ENCODE results near the gene INHA. TPM values are rescaled to one million over a fixed set of nuclear protein-coding genes. Genes with fewer than 3 reads are reported as not detected.

Gene INHA
- total RNA-seq, 1 experiment from 2014 or later = 0.31 TPM

- Histone ChIP-seq H2BK15ac (ENCODE audit: low read depth, low read length) (no peak within 1 kb of the TSS), H3K14ac (ENCODE audit: insufficient read depth, low read length) (peak within 1 kb of the TSS; percentile 40), H2BK120ac (ENCODE audit: low read depth, low read length, poor library complexity, severe bottlenecking) (no peak within 1 kb of the TSS), H3K9ac (ENCODE audit: extremely low read depth, insufficient read length, low read length) (peak within 1 kb of the TSS; percentile 39), H2AFZ (ENCODE audit: low read length) (no peak within 1 kb of the TSS), H3K27me3 (ENCODE audit: insufficient read depth, low read length) (no peaks in the 10 kb centered on the region; the same call in 1 of the 2 replicates), H3K79me2 (ENCODE audit: insufficient read depth, low read length) (no peaks in the 10 kb centered on the region), H3T11ph (ENCODE audit: low read length) (no peak within 1 kb of the TSS), H4K8ac (replicated peaks; ENCODE audit: insufficient read length, low read depth, low read length) (no peak within 1 kb of the TSS), H2BK5ac (ENCODE audit: insufficient read length, low read length) (no peak within 1 kb of the TSS), H4K20me1 (ENCODE audit: control insufficient read depth, insufficient read depth, insufficient read length) (no peaks in the 10 kb centered on the region), H3K9me3 (ENCODE audit: control insufficient read depth, low read depth, low read length) (no peaks in the 10 kb centered on the region), H4K91ac (ENCODE audit: insufficient read length, low read depth, low read length) (no peak within 1 kb of the TSS), H3K4me1 (ENCODE audit: insufficient read depth, low read length) (peaks cover 3% of the 10 kb centered on the region; the same call in 1 of the 2 replicates), H3K79me1 (ENCODE audit: insufficient read depth, low read depth, low read length, poor library complexity, severe bottlenecking) (no peaks in the 10 kb centered on the region), H2BK12ac (ENCODE audit: insufficient read length, low read depth, low read length) (no peak within 1 kb of the TSS), H3K4me2 (ENCODE audit: insufficient read depth, insufficient read length, low read length) (peak within 1 kb of the TSS; percentile 33), H2BK20ac (ENCODE audit: low read depth, low read length, poor library complexity, severe bottlenecking) (no peak within 1 kb of the TSS), H3K27ac (ENCODE audit: insufficient read length, low read depth, low read length) (no peak within 1 kb of the TSS), H2AK5ac (ENCODE audit: insufficient read length, low read length) (no peak within 1 kb of the TSS), H3K56ac (ENCODE audit: insufficient read length, low read depth, low read length) (no peak within 1 kb of the TSS), H3K4ac (ENCODE audit: low read depth, low read length) (no peak within 1 kb of the TSS), H3K23ac (ENCODE audit: insufficient read length, low read depth, low read length) (no peak within 1 kb of the TSS), H4K5ac (ENCODE audit: insufficient read length, low read depth, low read length) (no peak within 1 kb of the TSS), H3K18ac (ENCODE audit: insufficient read length, low read depth, low read length) (peak within 1 kb of the TSS; percentile 9), H3K23me2 (ENCODE audit: insufficient read length, low read depth, low read length, poor library complexity, severe bottlenecking) (peaks cover 7% of the 10 kb centered on the region)
- H3K36me3 Mint-ChIP-seq (ENCODE audit: insufficient read depth in 1 of 3, low read depth in 3 of 3) = peaks cover 28 to 34% (median 33%) of the 10 kb centered on the region in 3 experiments
- no CpG with 5 or more reads among the region's 42 CpGs for WGBS (ENCODE audit: extremely low coverage, insufficient read length, low lambda C conversion rate)
- no peak for TF ChIP-seq CTCF (conservative IDR thresholded peaks at IDR 0.05)
- H3K9me3 Mint-ChIP-seq = no peaks in the 10 kb centered on the region; a peak in 2 of 5 replicates
- peaks cover 18% of the 10 kb centered on the region for H3K27me3 Mint-ChIP-seq (ENCODE audit: low read depth)
- peak within 1 kb of the TSS in 2 of 3 experiments; percentile 22 to 64; a peak in 4 of 7 replicates for H3K27ac Mint-ChIP-seq
- peak within 1 kb of the TSS; percentile 69 to 75 for H3K4me3 Mint-ChIP-seq
- H3K4me1 Mint-ChIP-seq = peaks cover 43 to 56% of the 10 kb centered on the region in 2 experiments
- peak; percentile 94 for DNase-seq
Measured at GRCh38 chr2:219571311-219572236, 536 bp upstream of the INHA start, which contains the start of gene OBSL1. TSS of gene OBSL1 (minus strand) at chr2:219571539. CDS start at chr2:219571232, 307 bp downstream.
